Right lobe of liver (tissue), 6 donors: Measurements from ENCODE around the gene COL18A1. TPM values are rescaled to one million over a fixed set of nuclear protein-coding genes. Genes with fewer than 3 reads are reported as not detected.

Source experiments
- ATAC-seq, 4 donors: fragments of 200-7000 bp; cut with Tn5 transposase; one replicate each; pipeline ENCODE4 v1.9.1; 2020; ENCODE audit warnings: mild to moderate bottlenecking in 4 of 4, moderate library complexity in 4 of 4
- DNase-seq, 3 donors: peaks; one replicate each; pipeline ENCODE4 v3.0.0-alpha.2; 2020
- H3K27ac ChIP-seq, 3 donors: fragments of 200-600 bp; one replicate each; pipeline ENCODE4 v1.8.0; 2022
- H3K27me3 ChIP-seq, 2 donors: fragments of 200-600 bp; one replicate each; pipeline ENCODE4 v1.8.0; 2022
- H3K36me3 ChIP-seq, 4 donors: fragments of 200-600 bp; sonication (generic) in 1 of 4; one replicate each; pipeline versions ENCODE4 v1.5.1 to v1.8.0; 2017 to 2022; ENCODE audit warnings: control low read depth in 1 of 4
- H3K4me1 ChIP-seq, 4 donors: fragments of 200-600 bp; sonication (generic) in 1 of 4; one replicate each; pipeline versions ENCODE4 v1.5.1 to v1.8.0; 2017 to 2022; ENCODE audit warnings: control low read depth in 1 of 4
- H3K4me3 ChIP-seq, 3 donors: fragments of 200-600 bp; one replicate each; pipeline ENCODE4 v1.8.0; 2022
- H3K9me3 ChIP-seq, 4 donors: fragments of 200-600 bp; sonication (generic) in 1 of 4; one replicate each; pipeline versions ENCODE4 v1.5.1 to v1.8.0; 2017 to 2022; ENCODE audit warnings: control low read depth in 1 of 4
- CTCF ChIP-seq, 4 donors: fragments of 200-600 bp in 3 of 4; fragments of 450-650 bp in 1 of 4; IDR thresholded peaks; one replicate each; pipeline versions ENCODE4 v1.5.1 to v1.8.0; 2016 to 2022; ENCODE audit warnings: antibody characterized with exemption in 4 of 4, mild to moderate bottlenecking in 2 of 4
- POLR2A ChIP-seq: fragments of 450-650 bp; IDR thresholded peaks from one replicate; pipeline ENCODE4 v1.6.1; 2017; ENCODE audit warnings: antibody characterized with exemption, mild to moderate bottlenecking
- WGBS: methylation state at CpG from one replicate; pipeline ENCODE4 v1.1.6; 2018; ENCODE audit warnings: low coverage, low lambda C conversion rate; ENCODE audit not compliant: insufficient coverage; ENCODE audit errors: missing lambda C conversion rate; 5-methylcytosine and 5-hydroxymethylcytosine counted together
- intact Hi-C, 2 donors: fragments of 100-400 bp; cut with DNase I; formaldehyde crosslinking; loops; one replicate each; pipeline versions ENCODE4 v1.11.2 to v1.14.1; 2022
- total RNA-seq, 6 experiments: library from RNA; depleted of rRNA in 2 of 6; stranded (reverse); fragments of >200 nt in 2 of 6; fragmentation: NEBNext Ultra II Directional in 3 of 6; extraction: Animal tissue kit (Norgen Biotek cat#: 25700) in 3 of 6; gene quantifications; one replicate each; pipeline versions ENCODE4 v1.1.0 to v1.2.4, GENCODE V29; 2016 to 2023
- donor health status: DM: no; HTN: yes; CAD: no.
- donor health status: DM: no; HTN: no; CAD: no.
- donor health status: DM: no; HTN: no; CAD: no.
- donor health status: DM: no; HTN: yes; CAD: no.
- donor health status: DM: no; HTN: yes; CAD: no.

Gene COL18A1
- total RNA-seq, 6 experiments from 2014 or later: 261 to 487 (median 297) TPM

GRCh38 chr21:45445369-45445768 is 40.4 kb downstream of the COL18A1 start:
- ATAC-seq (no peak), DNase-seq (peak in 1 of 3 donors; percentile 14)
- H3K27ac ChIP-seq: no peak overlapping the region
- H3K9me3 ChIP-seq: no peaks in the 10 kb centered on the region
- TF ChIP-seq CTCF (IDR thresholded peaks at IDR 0.05) (no peak), POLR2A (no peak)
- no peak overlapping the region for H3K4me3 ChIP-seq
- peaks cover 0 to 29% (median 12%) of the 10 kb centered on the region in 4 donors for H3K4me1 ChIP-seq
- WGBS: 66% methylated on average over 7 of the region's 9 CpGs
- intact Hi-C loops: no loop called here
- H3K27me3 ChIP-seq: no peaks in the 10 kb centered on the region
- no peaks in the 10 kb centered on the region for H3K36me3 ChIP-seq

GRCh38 chr21:45447821-45448220 is 42.9 kb downstream of the COL18A1 start:
- Histone ChIP-seq H3K27ac (no peak overlapping the region), H3K4me3 (peak overlapping the region in 2 of 3 donors; percentile 32 to 47), H3K27me3 (no peaks in the 10 kb centered on the region), H3K9me3 (no peaks in the 10 kb centered on the region), H3K4me1 (peaks cover 0 to 31% (median 7%) of the 10 kb centered on the region in 4 donors), H3K36me3 (no peaks in the 10 kb centered on the region)
- DNase-seq (peak in 1 of 3 donors; percentile 15), ATAC-seq (peak in 1 of 4 donors; percentile 11)
- intact Hi-C loops: no loop called here
- TF ChIP-seq POLR2A: no peak
- no peak for TF ChIP-seq CTCF (IDR thresholded peaks at IDR 0.05)
- WGBS: 41% methylated on average over 4 of the region's 8 CpGs

- DNase-seq: no peak
- peaks cover 0 to 34% (median 9%) of the 10 kb centered on the region in 4 donors for H3K4me1 ChIP-seq
- peak overlapping the region in 2 of 3 donors; percentile 32 to 47 for H3K4me3 ChIP-seq
- no peaks in the 10 kb centered on the region for H3K27me3 ChIP-seq
- H3K36me3 ChIP-seq: no peaks in the 10 kb centered on the region
- TF ChIP-seq CTCF (IDR thresholded peaks at IDR 0.05) (no peak), POLR2A (no peak)
- no peak for ATAC-seq
- intact Hi-C loops: no loop called here
- H3K9me3 ChIP-seq: no peaks in the 10 kb centered on the region
- peak overlapping the region in 1 of 3 donors; percentile 41 for H3K27ac ChIP-seq
- WGBS: 75% methylated on average over 9 of the region's 20 CpGs
Measured at GRCh38 chr21:45448283-45448809, 43.4 kb downstream of the COL18A1 start.

- Histone ChIP-seq H3K4me1 (peaks cover 0 to 41% (median 12%) of the 10 kb centered on the region in 4 donors), H3K27ac (peak overlapping the region; percentile 19 to 71 (median 48)), H3K9me3 (no peaks in the 10 kb centered on the region), H3K27me3 (no peaks in the 10 kb centered on the region), H3K36me3 (no peaks in the 10 kb centered on the region), H3K4me3 (peak overlapping the region in 2 of 3 donors; percentile 32 to 47)
- intact Hi-C loops: no loop called here
- ATAC-seq (peak; percentile 79 to 85 (median 84)), DNase-seq (peak; percentile 87 to 95 (median 94))
- TF ChIP-seq CTCF (IDR thresholded peaks at IDR 0.05): no peak
- TF ChIP-seq POLR2A: no peak
- WGBS: 32% methylated on average over 12 of the region's 28 CpGs
Measured at GRCh38 chr21:45448810-45449657, 44.1 kb downstream of the COL18A1 start.
